DOHH2 (cell line): ENCODE results near the gene ASCC2.

Experiments used
- H3F3A ChIP-seq: fragments of 200-600 bp; sonication (generic), shearing (Covaris generic); 2 replicates; pipeline ENCODE4 v1.6.0; 2016; ENCODE audit warnings: antibody characterized with exemption, mild to moderate bottlenecking; ENCODE audit not compliant: control insufficient read depth, insufficient read depth
- H3K27ac ChIP-seq: fragments of 200-600 bp; sonication (generic); 2 replicates; pipeline ENCODE4 v1.5.1; 2014; ENCODE audit warnings: low read depth, mild to moderate bottlenecking, low read length, moderate library complexity
- H3K27me3 ChIP-seq: fragments of 200-600 bp; sonication (generic); 2 replicates; pipeline ENCODE4 v1.6.1; 2014; ENCODE audit warnings: mild to moderate bottlenecking, low read length, mixed read lengths; ENCODE audit not compliant: control insufficient read depth
- H3K36me3 ChIP-seq: fragments of 200-600 bp; sonication (generic); 2 replicates; pipeline ENCODE4 v1.6.1; 2014; ENCODE audit warnings: mild to moderate bottlenecking, low read length, moderate library complexity, mixed read lengths; ENCODE audit not compliant: control insufficient read depth
- H3K4me1 ChIP-seq: fragments of 200-600 bp; sonication (generic); 2 replicates; pipeline ENCODE4 v1.6.1; 2014; ENCODE audit warnings: mild to moderate bottlenecking, low read length, mixed read lengths; ENCODE audit not compliant: control insufficient read depth
- H3K4me2 ChIP-seq: fragments of 200-600 bp; sonication (generic); 2 replicates; pipeline ENCODE4 v1.6.0; 2014; ENCODE audit warnings: mild to moderate bottlenecking, low read length, moderate library complexity
- H3K4me3 ChIP-seq: fragments of 200-600 bp; sonication (generic); 2 replicates; pipeline ENCODE4 v1.5.1; 2014; ENCODE audit warnings: mild to moderate bottlenecking, low read length, mixed read lengths
- H3K79me2 ChIP-seq: fragments of 200-600 bp; sonication (generic); 2 replicates; pipeline ENCODE4 v1.6.1; 2014; ENCODE audit warnings: mild to moderate bottlenecking, low read length, mixed read lengths; ENCODE audit not compliant: control insufficient read depth
- H3K9me2 ChIP-seq: fragments of 200-600 bp; sonication (generic); replicated peaks from 2 replicates; pipeline ENCODE4 v1.6.1; 2014; ENCODE audit warnings: mild to moderate bottlenecking, low read length, mixed read lengths; ENCODE audit not compliant: control insufficient read depth
- H3K9me3 ChIP-seq: fragments of 200-600 bp; sonication (generic); 2 replicates; pipeline ENCODE4 v1.6.1; 2014; ENCODE audit warnings: antibody characterized with exemption, low read length, mixed read lengths; ENCODE audit not compliant: control insufficient read depth, insufficient read depth
- H4K20me1 ChIP-seq: fragments of 200-600 bp; sonication (generic); 2 replicates; pipeline ENCODE4 v1.6.0; 2014; ENCODE audit warnings: low read depth, mild to moderate bottlenecking, antibody characterized with exemption, low read length, moderate library complexity; ENCODE audit not compliant: control insufficient read depth, insufficient read depth
- CTCF ChIP-seq: fragments of 200-600 bp; sonication (generic); IDR thresholded peaks from one replicate; pipeline ENCODE4 v1.5.1; 2014; ENCODE audit warnings: antibody characterized with exemption, mild to moderate bottlenecking, low read depth, low read length; ENCODE audit not compliant: poor library complexity, severe bottlenecking
- EZH2phosphoT487 ChIP-seq: fragments of 200-600 bp; sonication (generic); IDR thresholded peaks from 2 replicates; pipeline ENCODE4 v1.6.1; 2017; ENCODE audit warnings: borderline replicate concordance, mild to moderate bottlenecking, antibody characterized with exemption, low read length, moderate library complexity, mixed read lengths

Gene ASCC2

GRCh38 chr22:29772170-29772641 is 65.9 kb downstream of the ASCC2 start:
- Histone ChIP-seq H3K4me1 (peaks cover 11% of the 10 kb centered on the region), H3K9me3 (no peaks in the 10 kb centered on the region), H3K27ac (no peak overlapping the region), H3K9me2 (no peaks in the 10 kb centered on the region), H3K27me3 (no peaks in the 10 kb centered on the region), H3K4me2 (no peak overlapping the region), H3K36me3 (peaks cover 35% of the 10 kb centered on the region), H3F3A (no peaks in the 10 kb centered on the region), H3K4me3 (no peak overlapping the region), H4K20me1 (no peaks in the 10 kb centered on the region; the same call in 1 of the 2 replicates), H3K79me2 (peaks cover 25% of the 10 kb centered on the region)
- TF ChIP-seq EZH2phosphoT487 (no peak), CTCF (peak; percentile 55)

- Histone ChIP-seq H3K4me2 (no peak overlapping the region), H3K27ac (no peak overlapping the region), H3K4me3 (no peak overlapping the region), H3K9me3 (no peaks in the 10 kb centered on the region), H3K27me3 (no peaks in the 10 kb centered on the region), H3F3A (no peaks in the 10 kb centered on the region), H3K4me1 (peaks cover 21% of the 10 kb centered on the region), H3K79me2 (peaks cover 44% of the 10 kb centered on the region), H3K36me3 (peaks cover 35% of the 10 kb centered on the region), H3K9me2 (no peaks in the 10 kb centered on the region), H4K20me1 (no peaks in the 10 kb centered on the region; the same call in 1 of the 2 replicates)
- TF ChIP-seq EZH2phosphoT487 (no peak), CTCF (no peak)
These were observed 68.3 kb downstream of the ASCC2 start for GRCh38 chr22:29769723-29770321.

GRCh38 chr22:29768052-29768693 is 69.9 kb downstream of the ASCC2 start:
- H3K79me2 ChIP-seq: peaks cover 45% of the 10 kb centered on the region
- peak overlapping the region; percentile 98 for H3K4me3 ChIP-seq
- peaks cover 35% of the 10 kb centered on the region for H3K36me3 ChIP-seq
- H3K4me2 ChIP-seq: peak overlapping the region; percentile 66
- TF ChIP-seq CTCF (no peak), EZH2phosphoT487 (no peak)
- H4K20me1 ChIP-seq: no peaks in the 10 kb centered on the region; the same call in 1 of the 2 replicates
- H3K27me3 ChIP-seq: no peaks in the 10 kb centered on the region
- peaks cover 28% of the 10 kb centered on the region for H3K4me1 ChIP-seq
- H3F3A ChIP-seq: no peaks in the 10 kb centered on the region
- H3K9me2 ChIP-seq: no peaks in the 10 kb centered on the region
- no peak overlapping the region for H3K27ac ChIP-seq
- no peaks in the 10 kb centered on the region for H3K9me3 ChIP-seq
